Measurements from ENCODE around the gene YTHDF1. TPM values are rescaled to one million over a fixed set of nuclear protein-coding genes. Genes with fewer than 3 reads are reported as not detected.
A peak's percentile ranks its signal among the peaks of the same experiment; 100 is the strongest.
"Not testable (repeated sequence)": the region's sequence is repeated elsewhere in the genome, so short reads cannot be mapped to it uniquely, and the experiment has no call there.

YTHDF1 gene
- 22.4 and 35.1 TPM in 2 replicates for total RNA-seq (2014; rRNA removed; shearing (Covaris generic))
- 26.4 and 28.9 TPM in 2 replicates for polyA plus RNA-seq (2015; cell fraction: cytosol; rRNA removed)
- 31.4 and 32.0 TPM in 2 replicates for polyA plus RNA-seq (2015; cell fraction: nucleus; rRNA removed)

DNA sequence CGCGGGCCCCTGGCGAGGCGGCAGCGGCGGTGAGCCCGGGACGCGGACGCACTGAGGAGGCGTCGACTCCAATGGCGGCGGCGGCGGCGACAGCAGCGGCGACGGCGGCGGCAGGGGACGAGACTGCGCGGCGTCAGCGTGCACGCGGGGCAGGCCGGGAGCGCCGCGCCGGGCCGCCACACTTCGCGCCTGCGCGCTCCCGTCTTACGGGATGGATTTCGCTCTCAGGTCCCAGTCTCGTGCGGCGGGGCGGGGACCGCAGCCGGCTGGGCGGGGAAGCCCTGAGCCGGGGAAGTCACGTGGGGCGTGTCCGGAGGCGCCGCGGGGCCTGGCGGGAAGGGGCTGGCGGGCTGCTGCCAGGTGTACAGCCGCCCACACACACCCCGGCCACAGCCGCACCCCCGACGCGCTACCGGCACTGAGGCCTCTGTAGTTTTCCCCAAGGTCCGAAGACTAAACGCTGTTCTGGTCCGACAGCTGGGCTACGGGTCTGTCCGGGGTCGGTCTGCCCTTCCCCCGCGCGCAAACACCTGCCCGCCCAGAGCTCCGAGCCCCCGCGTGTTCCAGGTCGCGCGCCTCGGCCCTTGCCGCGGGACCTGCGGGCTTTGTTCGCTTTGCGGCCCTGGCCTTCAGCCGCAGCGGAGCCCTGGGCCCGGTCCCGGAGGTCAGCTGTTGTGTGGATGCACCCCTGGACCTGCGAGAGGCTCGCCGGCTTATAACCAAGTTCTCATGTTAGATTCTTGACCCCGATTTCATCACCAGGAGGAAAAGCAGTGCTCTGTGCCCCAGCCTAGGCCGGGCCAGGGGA lies at the start of gene YTHDF1:
Gene YTHDF1, minus strand, starts transcription at position 91 of the 808 bp plus-strand sequence. CDS start 239 bp downstream, outside the sequence.
- peak; percentile 91 for DNase-seq (ENCODE audit: low read depth)

DNA sequence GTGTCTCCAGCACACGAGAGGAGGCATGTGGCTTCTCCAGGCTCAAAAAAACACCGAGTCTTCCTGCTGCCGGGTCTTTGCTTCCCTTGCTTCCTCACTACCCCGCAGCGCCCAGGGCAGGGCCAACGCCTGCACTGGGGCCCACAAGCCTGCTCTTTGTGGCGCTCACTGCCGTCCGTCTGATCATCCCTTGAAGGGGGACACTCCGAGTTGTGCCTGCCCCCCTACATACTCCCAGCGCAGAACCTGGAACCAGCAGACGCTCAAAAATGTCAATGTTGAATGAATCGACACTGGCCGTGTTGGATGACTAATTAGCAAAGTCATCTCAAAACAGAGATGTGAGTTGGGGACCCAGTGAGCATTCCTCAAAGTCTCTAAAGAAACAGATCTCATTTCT lies 48.6 kb upstream of the YTHDF1 start:
- DNase-seq (ENCODE audit: low read depth): no peak

DNA sequence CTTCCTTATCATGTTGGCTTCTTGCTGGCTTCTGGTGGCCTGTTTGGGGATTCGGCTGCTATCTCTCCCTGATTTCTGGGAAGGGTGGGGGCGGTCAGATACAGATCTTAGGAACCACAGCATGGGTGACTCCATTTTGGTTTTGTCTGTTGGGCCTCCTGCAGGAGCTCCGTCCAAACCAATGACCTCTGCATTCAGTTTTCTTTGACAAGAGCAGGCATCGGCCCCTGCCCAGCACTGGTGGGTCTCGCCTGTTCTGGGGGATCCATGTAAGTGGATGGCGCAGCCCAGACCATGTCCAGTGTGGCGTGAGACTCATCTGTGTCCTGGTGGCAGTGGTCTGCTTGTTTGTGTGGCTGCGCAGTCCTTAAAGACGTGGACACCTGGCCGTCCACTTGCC lies 48.1 kb upstream of the YTHDF1 start:
- no peak for DNase-seq (ENCODE audit: low read depth)

DNA sequence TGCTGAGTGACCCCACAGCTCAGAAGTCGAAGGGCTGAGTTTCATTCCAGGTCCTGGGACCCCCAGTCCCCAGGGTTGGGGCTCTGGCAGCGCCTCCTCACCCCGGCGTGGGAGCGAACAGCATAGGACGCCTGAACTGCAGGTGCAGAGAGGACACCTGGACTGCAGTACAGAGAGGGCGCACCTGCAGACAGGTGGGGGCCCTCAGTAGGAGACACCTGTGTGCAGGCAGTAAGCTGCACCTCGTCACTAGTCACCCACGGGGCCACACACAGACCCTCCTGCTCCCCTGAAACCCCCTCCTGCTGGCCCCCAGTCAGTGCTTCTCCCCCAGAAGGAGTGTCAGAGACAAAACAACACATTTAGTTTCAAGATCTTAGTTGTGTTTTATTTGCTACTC lies 46.9 kb upstream of the YTHDF1 start:
- no peak for DNase-seq (ENCODE audit: low read depth)

DNA sequence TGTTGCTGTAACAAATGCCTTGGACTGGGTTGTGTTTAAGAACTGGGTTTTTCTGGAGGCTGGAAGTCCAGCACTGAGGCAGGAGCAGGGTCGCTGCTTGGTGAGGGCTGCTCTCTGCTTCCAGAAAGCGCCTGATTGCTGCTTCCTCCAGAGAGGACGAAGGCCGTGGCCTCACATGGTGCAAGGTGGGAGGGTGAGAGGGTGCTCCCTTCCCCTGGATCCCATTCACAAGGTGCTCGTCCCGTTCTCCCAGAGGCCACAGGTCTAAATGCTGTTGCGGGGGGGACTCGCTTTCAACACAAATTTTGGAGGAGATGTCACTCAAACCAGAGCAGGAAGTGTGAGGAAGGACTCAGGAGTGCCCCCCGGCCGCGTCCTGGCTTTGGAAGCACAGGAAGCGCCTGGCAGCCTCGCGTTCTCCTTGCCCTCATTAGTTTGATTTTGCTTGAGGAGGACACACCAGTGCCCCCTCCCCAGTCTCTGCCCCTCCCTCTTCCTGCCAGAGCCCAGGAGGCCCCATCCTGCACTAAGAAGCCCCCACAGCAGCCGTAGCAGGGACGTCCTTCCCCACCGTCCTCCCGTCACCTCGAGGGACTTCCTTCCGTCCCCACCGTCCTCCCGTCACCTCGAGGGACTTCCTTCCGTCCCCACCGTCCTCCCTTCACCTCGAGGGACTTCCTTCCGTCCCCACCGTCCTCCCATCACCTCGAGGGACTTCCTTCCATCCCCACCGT lies 46.0 kb upstream of the YTHDF1 start:
- no peak for DNase-seq (ENCODE audit: low read depth)

DNA sequence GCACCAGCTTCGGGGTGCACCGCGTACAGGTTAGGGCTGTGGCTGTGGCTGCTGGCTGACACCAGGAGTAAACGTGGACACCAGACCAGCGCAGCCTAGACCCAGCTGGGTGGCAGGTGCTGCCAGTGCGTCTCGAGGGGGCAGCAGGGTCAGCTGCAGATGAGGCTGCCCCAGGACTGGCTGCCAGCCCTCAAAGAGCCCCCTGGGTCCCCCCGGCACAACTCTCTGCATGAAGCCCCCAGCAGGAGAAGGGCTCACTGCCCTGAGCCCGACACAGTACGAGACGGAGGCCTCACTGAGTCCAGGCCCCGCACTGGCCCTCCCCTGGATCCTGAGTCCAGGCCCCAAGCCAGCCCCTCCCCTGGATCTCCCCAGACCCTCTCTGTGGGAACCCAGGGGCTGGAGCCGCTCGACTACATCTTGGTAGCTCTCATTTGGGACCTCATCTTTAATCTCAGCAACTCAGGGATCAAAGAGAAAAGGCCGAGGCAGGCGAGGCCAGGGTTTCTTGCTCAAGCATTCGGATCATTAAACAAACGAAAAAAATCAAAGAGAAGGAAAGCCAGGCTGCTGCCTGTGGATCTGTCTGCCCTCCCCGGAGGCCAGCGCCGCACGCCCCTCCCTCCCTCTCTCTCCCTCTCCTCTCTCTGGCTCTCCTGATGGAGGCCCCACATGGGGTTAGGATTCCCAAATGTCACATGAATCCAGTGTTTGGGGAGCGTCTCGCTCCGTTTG lies 45.3 kb upstream of the YTHDF1 start:
- no peak for DNase-seq (ENCODE audit: low read depth)

DNA sequence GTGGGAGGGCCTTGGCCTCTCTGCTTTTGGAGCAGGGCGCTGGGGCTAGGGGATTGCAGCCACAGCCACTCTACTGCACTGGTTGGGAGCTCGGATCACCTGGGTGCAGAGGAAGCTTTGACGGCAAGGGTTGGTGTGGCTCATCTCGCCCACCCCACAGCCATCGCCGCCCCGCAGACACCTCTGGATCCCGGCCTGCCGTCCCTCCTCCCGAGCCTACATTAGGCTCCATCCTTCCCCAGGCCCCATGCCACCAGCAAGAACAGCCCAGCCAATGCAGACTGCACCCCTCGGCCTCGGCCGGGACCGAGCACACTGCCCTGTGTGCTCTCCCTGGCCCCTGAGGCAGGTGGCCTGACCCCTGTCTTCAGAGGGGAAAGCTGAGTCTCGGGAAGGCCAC lies 44.6 kb upstream of the YTHDF1 start:
- no peak for DNase-seq (ENCODE audit: low read depth)

DNA sequence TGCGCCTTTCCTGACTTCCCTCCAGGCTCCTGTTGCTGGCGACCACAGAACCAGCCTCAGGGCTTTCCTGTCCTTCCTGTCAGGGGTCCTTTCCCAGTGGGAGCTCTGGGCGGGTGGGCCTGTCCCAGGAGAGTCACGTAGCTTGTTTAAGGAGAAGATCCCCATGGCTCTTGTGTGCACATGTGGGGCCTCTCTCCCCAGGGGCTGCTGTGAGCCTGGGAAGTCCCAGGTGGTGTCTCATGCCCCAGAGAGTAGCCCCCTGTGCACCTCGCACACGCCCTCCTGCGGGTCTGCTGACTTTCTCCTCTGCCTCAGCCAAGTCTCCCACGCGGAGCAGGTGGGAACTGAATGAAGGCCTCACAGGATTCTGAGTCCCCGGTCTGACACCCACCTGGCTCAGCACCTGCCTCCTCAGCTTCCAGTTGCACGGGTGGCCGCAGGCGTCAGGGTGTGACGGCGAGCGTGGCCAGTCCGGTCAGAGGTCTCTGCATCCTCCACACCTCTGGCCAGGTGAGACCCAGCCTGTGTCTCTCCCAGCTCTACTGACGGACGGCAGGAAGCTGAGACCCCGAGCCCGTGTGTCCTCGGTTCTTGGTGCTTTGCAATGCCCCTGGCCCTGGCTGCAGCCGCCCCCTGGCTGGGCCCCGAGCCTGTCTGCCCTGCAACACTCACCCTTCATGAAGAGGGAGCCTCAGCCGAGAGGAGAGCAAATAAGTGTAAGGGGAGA lies 44.0 kb upstream of the YTHDF1 start:
- DNase-seq (ENCODE audit: low read depth): no peak

DNA sequence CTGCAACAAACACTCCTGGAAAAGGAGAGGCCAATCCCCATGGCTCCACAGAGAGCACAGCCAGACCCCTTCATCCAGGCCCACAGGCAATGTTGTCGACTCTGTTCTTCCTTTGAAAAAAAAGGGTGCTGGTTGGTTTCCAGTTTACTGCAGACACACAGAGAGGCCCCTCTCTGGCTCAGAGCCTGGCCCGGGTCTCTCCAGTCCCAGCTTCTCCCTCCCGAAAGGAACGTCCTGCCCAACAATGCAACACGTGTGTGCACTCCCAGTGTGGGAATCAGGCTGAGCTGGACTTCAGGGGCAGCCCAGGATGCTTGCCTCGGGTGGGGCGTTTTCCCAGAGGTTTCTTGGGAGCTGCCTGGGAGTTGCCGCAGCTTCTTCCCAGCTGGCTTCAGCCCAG lies 42.9 kb upstream of the YTHDF1 start:
- no peak for DNase-seq (ENCODE audit: low read depth)

DNA sequence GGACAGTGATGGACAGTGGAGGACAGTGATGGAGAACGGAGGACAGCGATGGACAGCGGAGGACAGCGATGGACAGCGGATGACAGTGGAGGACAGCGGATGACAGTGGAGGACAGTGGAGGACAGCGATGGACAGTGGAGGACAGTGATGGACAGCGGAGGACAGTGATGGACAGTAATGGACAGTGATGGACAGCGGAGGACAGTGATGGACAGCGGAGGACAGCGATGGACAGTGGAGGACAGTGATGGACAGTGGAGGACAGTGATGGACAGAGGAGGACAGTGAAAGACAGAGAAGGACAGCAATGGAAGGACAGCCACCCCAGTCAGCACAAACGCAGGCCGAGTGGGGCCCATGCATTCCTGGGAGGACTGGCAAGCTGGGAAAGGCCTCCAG lies 41.7 kb upstream of the YTHDF1 start:
- DNase-seq (ENCODE audit: low read depth): no peak

DNA sequence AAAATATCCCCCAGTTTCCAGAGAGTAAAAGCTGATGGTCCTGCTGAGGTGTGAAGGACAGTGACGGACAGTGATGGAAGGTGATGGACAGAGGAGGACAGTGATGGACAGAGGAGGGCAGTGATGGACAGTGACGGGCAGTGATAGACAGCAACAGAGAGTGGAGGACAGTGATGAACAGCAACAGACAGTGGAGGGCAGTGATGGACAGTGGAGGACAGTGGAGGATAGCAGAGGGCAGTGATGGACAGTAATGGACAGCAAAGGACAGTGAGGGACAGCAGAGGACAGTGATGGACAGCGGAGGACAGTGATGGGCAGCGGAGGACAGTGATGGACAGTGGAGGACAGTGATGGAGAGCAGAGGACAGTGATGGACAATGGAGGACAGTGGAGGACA lies 41.0 kb upstream of the YTHDF1 start:
- no peak for DNase-seq (ENCODE audit: low read depth)

DNA sequence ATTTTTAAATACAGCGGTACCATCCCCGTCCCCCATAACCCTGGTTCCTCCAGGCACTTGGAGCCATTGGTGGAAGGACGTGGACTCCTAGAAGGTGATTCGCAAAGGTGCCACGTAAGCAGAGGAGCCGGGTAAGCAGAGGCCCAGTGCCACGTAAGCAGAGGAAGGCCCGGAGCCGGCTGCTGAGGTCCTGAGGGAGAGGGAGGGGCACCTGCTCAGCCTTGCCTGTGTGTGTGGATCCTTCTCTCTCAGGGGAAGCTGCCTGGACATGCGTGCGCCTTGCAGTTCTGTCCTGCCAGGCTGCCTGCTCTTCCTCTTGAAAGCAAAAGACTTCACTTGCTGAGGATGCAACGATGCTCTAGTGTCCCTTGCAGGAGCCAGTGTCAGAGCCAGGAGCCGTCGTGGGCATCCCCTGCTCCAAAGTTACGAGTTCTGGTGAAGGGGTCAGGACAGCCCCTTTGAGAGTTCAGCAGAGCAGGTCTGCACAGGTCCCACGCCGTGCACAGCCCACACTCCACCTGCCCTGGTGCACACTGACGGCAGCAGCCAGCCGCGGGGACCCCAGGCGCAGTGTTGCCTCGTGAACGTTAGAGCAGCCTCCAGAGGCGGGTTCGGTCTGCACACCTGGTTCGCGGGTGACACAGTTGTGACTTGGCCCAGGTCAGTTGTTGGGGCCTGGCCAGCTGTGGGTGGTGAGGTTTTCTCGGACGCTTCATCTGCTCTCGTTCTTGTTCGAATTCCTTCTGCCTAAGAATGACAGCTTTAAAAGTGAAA lies 40.2 kb upstream of the YTHDF1 start:
- DNase-seq (ENCODE audit: low read depth): no peak

DNA sequence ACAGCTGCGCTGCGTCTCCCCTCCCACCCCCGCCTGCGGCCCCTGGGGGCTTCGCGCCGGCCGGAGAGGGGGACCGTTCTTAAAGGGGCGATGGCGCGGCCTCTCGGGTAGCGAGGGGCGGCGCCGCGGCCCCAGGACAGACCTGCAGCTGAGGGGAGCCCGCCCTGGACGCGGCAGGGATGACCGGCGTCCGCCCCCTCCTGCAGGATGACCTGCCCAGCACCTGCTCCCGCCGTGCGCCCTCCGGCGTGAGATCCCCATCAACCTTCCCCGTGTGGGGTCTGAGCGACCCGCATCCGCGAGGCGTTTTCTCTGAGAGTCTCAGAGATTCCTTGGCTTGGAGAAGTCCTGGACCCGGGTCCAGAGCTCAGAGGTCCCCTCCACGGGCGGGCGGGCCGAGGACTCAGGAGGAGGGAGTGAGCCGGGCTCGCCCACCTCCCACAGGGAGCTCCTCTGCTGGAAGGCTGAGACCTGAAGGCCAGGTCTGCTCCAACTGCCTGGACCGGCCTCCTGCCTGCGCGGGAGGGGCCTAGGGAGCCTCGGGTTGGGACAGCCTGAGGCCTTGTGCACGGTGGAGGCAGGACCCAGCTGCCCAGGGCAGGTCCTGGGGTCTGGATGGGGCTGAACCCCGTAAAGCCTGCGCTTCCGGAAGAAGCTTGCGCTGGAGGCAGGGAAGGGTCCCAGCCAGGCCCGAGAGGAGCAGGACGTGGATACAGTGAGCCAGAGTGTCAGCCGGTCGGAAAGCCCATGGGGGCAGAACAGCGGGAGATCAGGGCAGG lies 38.9 kb upstream of the YTHDF1 start:
- DNase-seq (ENCODE audit: low read depth): no peak

DNA sequence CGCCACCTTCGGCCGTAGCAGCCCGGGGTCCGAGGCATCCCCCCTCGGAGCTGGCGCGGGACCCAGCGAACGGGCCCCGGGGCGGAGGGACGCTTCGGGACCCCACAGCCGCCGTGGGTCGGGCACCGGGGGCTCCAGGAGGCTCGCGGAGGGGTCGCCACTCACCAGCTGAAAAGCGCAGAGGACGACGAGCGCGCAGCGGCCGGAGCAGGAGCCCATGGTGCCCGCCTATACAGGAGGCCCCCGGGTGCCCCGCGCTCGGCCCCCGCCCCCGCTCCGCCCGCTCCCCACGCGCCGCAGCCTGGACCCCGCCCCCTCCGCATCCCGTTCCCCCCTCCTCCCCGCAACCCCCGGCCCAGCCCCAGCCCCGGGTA lies 38.3 kb upstream of the YTHDF1 start, which contains the start of gene NKAIN4:
Gene NKAIN4, minus strand, starts transcription at position 232 of the 374 bp plus-strand sequence. Its CDS starts 13 bp downstream, at position 219.
- DNase-seq (ENCODE audit: low read depth): no peak

DNA sequence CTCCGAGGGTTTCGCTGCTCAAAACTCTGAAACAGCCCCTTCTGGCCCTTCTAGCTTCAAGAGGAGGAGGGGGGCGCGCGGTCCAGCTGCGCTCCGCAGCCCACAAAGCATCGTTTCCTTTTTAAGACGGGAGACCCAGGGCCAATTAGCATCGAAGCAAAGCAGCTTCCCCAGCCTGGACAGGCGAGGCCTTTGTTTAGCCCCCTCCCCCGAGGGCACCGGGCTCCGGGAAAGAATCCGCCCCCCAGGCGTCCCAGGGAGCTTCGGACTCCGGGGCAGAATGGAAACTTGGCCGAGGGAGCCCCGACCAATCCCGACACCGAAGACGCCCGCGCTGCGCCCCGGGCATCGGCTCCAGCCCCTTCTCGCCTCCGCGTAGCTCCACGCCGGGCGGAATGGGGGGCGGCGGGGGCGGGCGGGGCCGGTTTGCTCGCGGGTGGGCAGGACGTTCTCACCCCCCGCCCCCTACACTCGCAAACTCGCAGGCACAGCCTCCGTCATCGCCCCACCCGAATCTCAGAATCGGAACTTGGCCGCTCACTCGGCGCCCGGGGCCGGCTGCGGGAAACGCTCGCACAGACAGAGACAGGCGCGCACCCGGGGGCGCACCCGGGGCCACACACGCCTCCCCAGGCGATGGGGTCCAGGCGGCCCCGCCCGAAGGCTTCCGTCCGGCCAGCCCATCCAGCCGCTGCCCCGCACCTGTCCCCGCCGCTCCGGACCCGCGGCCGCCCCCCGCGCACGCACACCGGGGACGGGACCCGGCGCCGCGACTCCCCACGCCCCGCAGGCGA lies 37.7 kb upstream of the YTHDF1 start:
- DNase-seq (ENCODE audit: low read depth): no peak

DNA sequence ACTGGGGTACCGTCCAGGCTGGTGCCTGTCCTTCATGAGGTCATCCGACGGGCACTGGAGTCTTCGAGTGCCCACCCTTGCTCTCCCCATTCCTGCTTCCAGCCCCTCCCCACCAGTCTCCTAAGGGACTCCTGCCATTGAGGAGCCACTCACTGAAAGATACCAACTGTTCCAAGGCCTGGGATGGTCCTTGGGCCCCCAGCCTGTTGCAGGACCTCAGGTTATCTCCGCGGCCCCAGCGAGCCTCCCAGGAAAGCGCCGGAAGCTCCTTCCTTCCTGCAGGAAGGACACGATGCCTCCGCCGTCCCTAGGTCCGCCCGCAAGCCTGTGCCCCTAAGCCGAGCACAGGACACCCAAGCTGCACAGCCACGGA lies 37.1 kb upstream of the YTHDF1 start:
- DNase-seq (ENCODE audit: low read depth): no peak

DNA sequence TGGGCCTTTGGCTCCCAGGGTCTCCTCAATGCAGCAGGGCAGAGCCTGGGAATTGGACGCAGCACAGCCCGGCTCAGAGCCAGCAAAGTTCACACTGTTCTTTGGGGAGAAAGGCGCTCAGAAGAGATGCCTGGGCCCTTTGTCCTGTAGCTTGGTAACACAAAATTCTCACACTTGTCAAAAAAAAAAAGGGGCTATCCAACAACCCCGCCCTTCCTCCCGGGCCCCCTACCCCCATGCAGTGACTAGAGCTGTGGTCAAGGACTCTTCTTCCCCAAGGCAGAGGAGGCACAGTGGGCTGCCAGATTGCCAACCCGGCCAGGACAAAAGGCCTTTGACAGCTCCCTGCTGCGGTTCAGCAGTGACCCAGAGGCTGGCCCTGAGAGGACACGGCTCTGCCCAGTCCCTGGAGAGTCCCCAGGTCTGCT lies 36.4 kb upstream of the YTHDF1 start:
- DNase-seq (ENCODE audit: low read depth): no peak

DNA sequence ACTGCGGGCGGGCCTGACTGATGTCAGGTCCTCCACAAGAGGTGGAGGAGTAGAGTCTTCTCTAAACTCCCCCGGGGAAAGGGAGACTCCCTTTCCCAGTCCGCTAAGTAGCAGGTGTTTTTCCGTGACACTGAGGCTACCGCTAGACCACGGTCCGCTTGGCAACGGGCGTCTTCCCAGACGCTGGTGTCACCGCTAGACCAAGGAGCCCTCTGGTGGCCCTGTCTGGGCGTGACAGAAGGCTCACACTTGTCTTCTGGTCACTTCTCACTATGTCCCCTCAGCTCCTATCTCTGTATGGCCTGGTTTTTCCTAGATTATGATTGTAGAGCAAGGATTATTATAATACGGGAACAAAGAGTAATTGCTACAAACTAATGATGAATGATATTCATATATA lies 35.4 kb upstream of the YTHDF1 start:
- not testable (repeated sequence) for DNase-seq (ENCODE audit: low read depth)

DNA sequence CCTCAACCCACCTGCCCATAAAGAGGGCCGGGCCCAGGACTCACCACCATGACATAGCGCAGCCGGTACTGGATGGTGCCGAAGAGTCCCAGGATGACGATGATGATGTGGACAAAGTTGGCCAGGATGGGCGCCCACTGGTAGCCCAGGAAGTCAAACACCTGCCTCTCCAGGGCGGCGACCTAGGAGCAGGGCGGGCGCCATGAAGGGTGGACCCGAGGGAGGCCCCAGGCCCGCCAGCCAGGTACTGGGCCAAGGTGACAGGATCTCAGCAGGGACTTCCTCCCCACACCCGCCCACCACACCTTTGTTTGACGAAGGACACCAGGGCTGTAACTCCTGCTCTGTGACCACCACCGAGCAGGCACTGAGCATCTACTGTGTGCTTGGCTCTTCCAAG lies 34.0 kb upstream of the YTHDF1 start:
- DNase-seq (ENCODE audit: low read depth): no peak
